Measurements from ENCODE around the gene PRKN.

Gene PRKN

DNA sequence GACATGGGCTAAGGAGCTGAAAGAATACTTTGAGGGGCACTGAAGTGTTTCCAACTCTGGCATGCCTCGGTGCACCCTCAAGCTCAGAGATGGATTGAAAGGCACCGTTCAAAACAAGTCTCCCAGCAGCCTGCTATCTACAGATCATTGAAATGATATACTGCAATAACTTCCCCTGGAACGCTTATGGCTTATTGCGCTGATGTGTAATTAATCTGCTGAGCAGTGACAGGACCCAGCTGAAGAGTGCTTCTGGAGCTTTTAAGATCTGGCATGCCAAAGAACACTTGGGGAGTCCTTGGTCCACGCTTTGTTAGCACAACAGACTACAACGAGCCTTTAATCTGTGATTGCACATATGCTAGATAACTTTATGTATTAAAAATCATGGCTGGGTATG lies 708.2 kb downstream of the PRKN start:
- Histone ChIP-seq H3K36me3 (ENCODE audit: insufficient read depth) (no peaks in the 10 kb centered on the region), H3K4me2 (no peak overlapping the region), H4K20me1 (ENCODE audit: insufficient read depth) (no peaks in the 10 kb centered on the region), H3K4me3 (IDR thresholded peaks at IDR 0.05; ENCODE audit: insufficient read depth, low read depth, low read length) (no peak overlapping the region), H3K27me3 (ENCODE audit: insufficient read depth, low read depth) (no peaks in the 10 kb centered on the region), H2AFZ (ENCODE audit: low read depth) (no peak overlapping the region), H3K4me1 (ENCODE audit: low read depth, poor library complexity, severe bottlenecking) (no peaks in the 10 kb centered on the region), H3K79me2 (ENCODE audit: insufficient read depth, low read depth) (no peaks in the 10 kb centered on the region), H3K27ac (no peak overlapping the region), H3K9ac (no peak overlapping the region)
- TF ChIP-seq, protein P1, sequence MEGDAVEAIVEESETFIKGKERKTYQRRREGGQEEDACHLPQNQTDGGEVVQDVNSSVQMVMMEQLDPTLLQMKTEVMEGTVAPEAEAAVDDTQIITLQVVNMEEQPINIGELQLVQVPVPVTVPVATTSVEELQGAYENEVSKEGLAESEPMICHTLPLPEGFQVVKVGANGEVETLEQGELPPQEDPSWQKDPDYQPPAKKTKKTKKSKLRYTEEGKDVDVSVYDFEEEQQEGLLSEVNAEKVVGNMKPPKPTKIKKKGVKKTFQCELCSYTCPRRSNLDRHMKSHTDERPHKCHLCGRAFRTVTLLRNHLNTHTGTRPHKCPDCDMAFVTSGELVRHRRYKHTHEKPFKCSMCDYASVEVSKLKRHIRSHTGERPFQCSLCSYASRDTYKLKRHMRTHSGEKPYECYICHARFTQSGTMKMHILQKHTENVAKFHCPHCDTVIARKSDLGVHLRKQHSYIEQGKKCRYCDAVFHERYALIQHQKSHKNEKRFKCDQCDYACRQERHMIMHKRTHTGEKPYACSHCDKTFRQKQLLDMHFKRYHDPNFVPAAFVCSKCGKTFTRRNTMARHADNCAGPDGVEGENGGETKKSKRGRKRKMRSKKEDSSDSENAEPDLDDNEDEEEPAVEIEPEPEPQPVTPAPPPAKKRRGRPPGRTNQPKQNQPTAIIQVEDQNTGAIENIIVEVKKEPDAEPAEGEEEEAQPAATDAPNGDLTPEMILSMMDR (conservative IDR thresholded peaks at IDR 0.05; ENCODE audit: low read depth, low read length) = no peak

DNA sequence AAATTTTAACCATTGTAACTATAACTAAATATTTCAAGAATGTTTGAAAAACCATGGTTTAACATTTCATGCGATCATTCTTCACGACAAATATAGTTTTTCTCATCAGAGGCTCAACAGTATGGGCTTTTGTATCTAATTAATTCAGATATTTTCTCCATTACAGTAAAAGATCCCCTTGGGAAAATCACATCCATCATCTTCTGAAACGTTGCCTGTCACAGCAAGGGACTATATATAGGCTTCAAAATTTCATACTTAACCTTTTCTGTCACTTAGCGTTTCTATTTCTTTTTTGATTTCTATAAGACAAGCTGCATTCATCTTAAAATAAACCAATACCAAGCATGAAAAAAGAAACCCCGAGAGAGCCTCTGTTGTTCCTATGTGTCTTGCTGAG lies 710.0 kb downstream of the PRKN start:
- Histone ChIP-seq H4K20me1 (ENCODE audit: insufficient read depth) (no peaks in the 10 kb centered on the region), H3K36me3 (ENCODE audit: insufficient read depth) (no peaks in the 10 kb centered on the region), H3K27ac (no peak overlapping the region), H3K4me3 (IDR thresholded peaks at IDR 0.05; ENCODE audit: insufficient read depth, low read depth, low read length) (no peak overlapping the region), H3K79me2 (ENCODE audit: insufficient read depth, low read depth) (no peaks in the 10 kb centered on the region), H2AFZ (ENCODE audit: low read depth) (no peak overlapping the region), H3K4me1 (ENCODE audit: low read depth, poor library complexity, severe bottlenecking) (no peaks in the 10 kb centered on the region), H3K27me3 (ENCODE audit: insufficient read depth, low read depth) (no peaks in the 10 kb centered on the region), H3K9ac (no peak overlapping the region), H3K4me2 (no peak overlapping the region)
- TF ChIP-seq, protein P1 (conservative IDR thresholded peaks at IDR 0.05; ENCODE audit: low read depth, low read length) = no peak

DNA sequence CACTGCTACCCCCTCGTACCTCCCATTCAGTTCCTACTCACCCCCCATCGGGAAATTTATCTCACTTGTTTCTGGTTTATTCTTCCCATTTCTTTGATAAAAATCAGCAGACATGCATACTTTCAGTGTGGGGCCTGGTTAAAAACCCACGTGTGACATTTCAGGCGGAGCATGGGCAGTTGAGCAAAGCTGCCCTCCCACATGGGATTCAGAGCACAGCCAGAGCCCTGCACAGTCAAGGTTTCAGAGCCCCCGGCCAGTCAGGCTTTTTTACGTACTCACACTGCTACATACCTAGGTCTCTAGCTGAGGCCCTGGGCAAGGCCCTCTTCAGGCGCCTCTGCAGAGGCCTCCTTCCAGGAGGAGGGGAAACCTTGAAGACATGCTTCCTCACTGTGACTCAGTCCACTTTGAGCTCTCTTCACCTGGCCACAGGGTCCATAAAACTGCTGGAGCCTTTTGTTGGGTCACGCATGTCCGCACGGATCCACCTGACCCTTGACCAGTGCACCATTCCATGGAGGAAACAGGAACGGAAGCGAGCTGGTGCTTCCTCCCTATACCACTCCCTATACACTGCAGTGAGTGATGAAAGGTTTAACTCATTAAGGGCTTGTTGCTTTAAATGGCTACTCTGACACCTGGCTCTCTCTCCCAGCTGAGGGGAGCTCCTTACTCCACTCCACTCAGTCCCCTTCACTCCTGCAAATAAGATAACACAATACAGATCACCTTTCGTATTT lies 713.3 kb downstream of the PRKN start:
- Histone ChIP-seq H3K4me3 (IDR thresholded peaks at IDR 0.05; ENCODE audit: insufficient read depth, low read depth, low read length) (no peak overlapping the region), H3K79me2 (ENCODE audit: insufficient read depth, low read depth) (no peaks in the 10 kb centered on the region)

DNA sequence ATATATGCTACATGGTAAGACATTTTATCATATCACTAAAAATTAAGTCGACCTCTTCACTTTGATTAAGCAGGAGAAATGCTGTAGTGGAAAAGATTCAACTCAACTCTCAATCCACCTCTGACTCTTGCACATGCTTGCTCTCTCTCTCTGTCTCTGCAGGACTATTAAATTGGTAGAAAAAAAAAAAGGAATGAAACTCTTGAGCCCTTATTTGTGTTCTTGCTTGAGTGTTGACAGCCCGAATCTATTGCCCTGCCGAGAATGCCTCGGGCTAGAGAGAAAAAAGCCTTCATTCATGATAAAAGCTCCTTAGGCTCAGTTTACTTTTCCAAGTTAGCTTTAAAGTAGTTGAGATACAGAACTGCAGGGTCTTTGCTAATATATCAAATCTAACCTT lies 722.2 kb downstream of the PRKN start:
- TF ChIP-seq, protein P1 (conservative IDR thresholded peaks at IDR 0.05; ENCODE audit: low read depth, low read length) = no peak
- Histone ChIP-seq H3K27me3 (ENCODE audit: insufficient read depth, low read depth) (no peaks in the 10 kb centered on the region), H3K36me3 (ENCODE audit: insufficient read depth) (no peaks in the 10 kb centered on the region)

More for the DNA sequence above, 713.3 kb downstream of the PRKN start:
- no peaks in the 10 kb centered on the region for H4K20me1 ChIP-seq (ENCODE audit: insufficient read depth)
- TF ChIP-seq, protein P1 (conservative IDR thresholded peaks at IDR 0.05; ENCODE audit: low read depth, low read length) = no peak
- H3K4me1 ChIP-seq (ENCODE audit: low read depth, poor library complexity, severe bottlenecking) = no peaks in the 10 kb centered on the region
- H3K4me2 ChIP-seq = no peak overlapping the region
- H3K36me3 ChIP-seq (ENCODE audit: insufficient read depth) = no peaks in the 10 kb centered on the region
- H3K27me3 ChIP-seq (ENCODE audit: insufficient read depth, low read depth) = no peaks in the 10 kb centered on the region
- H2AFZ ChIP-seq (ENCODE audit: low read depth) = no peak overlapping the region
- no peak overlapping the region for H3K27ac ChIP-seq
- no peak overlapping the region for H3K9ac ChIP-seq

More for the DNA sequence above, 722.2 kb downstream of the PRKN start:
- no peak overlapping the region for H3K4me3 ChIP-seq (IDR thresholded peaks at IDR 0.05; ENCODE audit: insufficient read depth, low read depth, low read length)
- no peak overlapping the region for H2AFZ ChIP-seq (ENCODE audit: low read depth)
- H3K79me2 ChIP-seq (ENCODE audit: insufficient read depth, low read depth) = no peaks in the 10 kb centered on the region
- H3K27ac ChIP-seq = no peak overlapping the region
- H4K20me1 ChIP-seq (ENCODE audit: insufficient read depth) = no peaks in the 10 kb centered on the region
- H3K9ac ChIP-seq = no peak overlapping the region
- no peaks in the 10 kb centered on the region for H3K4me1 ChIP-seq (ENCODE audit: low read depth, poor library complexity, severe bottlenecking)
- H3K4me2 ChIP-seq = no peak overlapping the region
